ENCODE data around the gene CCL20.
"Not testable (repeated sequence)": the region's sequence is repeated elsewhere in the genome, so short reads cannot be mapped to it uniquely, and the experiment has no call there.

The CCL20 gene

DNA sequence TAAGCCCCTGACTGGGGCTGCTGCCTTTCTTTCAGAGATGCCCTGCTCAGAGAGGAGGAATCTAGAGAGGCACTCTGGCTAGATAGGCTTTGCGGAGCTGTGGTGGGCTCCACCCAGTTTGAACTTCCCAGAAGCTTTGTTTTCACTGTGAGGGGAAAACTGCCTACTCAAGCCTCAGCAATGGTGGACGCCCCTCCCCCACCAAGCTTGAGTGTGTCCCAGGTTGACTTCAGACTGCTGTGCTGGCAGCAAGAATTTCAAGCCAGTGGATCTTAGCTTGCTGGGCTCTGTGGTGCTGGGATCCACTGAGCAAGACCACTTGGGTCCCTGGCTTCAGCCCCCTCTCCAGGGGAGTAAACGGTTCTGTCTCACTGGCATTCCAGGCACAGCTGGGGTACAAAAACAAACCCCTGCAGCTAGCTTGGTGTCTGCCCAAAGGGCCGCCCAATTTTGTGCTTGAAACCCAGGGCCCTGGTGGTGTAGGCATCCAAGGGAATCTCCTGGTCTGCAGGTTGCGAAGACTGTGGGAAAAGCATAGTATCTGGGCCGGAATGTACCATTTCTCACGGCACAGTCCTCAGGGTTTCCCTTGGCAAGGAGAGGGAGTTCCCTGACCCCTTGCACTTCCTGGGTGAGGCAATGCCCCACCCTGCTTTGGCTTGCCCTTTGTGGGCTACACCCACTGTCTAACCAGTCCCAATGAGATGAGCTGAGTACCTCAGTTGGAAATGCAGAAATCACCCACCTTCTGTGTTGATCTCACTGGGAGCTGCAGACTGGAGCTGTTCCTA is 25.9 kb downstream of the CCL20 start:
- not testable (repeated sequence) for DNase-seq

- DNase-seq, result no peak
Measured at GRCh38 chr2:227846831-227847230, 33.2 kb downstream of the CCL20 start.

- DNase-seq, result no peak
Measured at GRCh38 chr2:227848146-227848545, 34.5 kb downstream of the CCL20 start.

GRCh38 chr2:227848586-227848985 is 34.9 kb downstream of the CCL20 start:
- no peak for DNase-seq

- DNase-seq, result no peak
Measured at GRCh38 chr2:227849906-227850305, 36.3 kb downstream of the CCL20 start.

- DNase-seq, result no peak
Measured at GRCh38 chr2:227853204-227853629, 39.6 kb downstream of the CCL20 start.

DNA sequence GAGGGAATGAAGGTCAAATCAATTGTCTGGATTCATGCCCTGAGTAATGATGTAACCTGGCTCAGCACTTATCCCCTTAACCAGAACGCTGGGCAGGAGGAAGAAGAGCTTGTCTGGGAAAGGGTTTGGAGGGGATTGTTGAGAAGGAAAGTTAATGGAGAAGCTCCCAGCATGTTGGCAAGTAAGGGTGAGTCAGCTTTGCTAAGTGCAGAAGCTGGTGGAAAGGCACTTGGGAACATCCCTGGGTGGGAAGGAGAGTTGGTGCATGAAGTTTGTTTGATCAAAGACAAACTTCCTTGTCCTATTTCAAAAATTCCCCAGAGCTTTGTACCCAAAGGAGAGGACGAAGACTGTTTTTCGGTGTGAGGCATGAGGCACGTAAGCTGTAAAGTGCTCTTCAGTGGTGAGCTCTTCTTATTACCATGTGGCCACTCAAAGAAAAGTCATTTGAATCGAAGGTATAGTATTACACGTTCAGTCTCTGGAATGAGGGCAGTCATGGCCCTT is 40.2 kb downstream of the CCL20 start:
- no peak for DNase-seq

DNA sequence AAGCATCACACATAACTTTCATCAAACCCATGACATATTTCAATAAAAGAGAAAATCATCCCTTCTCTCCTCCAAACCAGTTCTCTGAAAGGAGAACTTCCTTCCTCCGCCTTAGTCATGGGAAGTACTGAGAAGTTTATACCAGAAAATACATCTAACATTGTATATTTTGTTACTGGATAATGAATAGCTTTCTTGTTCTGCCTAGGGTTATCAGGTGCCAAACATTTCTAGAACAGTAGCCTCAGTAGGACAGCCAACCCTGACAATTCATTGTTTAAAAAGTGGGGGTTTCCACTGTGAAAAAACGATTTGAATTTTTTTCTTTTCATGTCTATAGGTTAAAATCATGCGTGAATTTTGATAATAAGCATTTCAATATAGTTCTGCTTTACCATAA is 41.8 kb downstream of the CCL20 start:
- DNase-seq, result no peak

GRCh38 chr2:227856697-227857096 is 43.1 kb downstream of the CCL20 start:
- DNase-seq, result no peak

GRCh38 chr2:227860221-227860641 is 46.6 kb downstream of the CCL20 start:
- DNase-seq, result no peak

GRCh38 chr2:227861011-227861410 is 47.4 kb downstream of the CCL20 start:
- no peak for DNase-seq

- DNase-seq, result no peak
Measured at GRCh38 chr2:227862227-227862740, 48.6 kb downstream of the CCL20 start.

DNA sequence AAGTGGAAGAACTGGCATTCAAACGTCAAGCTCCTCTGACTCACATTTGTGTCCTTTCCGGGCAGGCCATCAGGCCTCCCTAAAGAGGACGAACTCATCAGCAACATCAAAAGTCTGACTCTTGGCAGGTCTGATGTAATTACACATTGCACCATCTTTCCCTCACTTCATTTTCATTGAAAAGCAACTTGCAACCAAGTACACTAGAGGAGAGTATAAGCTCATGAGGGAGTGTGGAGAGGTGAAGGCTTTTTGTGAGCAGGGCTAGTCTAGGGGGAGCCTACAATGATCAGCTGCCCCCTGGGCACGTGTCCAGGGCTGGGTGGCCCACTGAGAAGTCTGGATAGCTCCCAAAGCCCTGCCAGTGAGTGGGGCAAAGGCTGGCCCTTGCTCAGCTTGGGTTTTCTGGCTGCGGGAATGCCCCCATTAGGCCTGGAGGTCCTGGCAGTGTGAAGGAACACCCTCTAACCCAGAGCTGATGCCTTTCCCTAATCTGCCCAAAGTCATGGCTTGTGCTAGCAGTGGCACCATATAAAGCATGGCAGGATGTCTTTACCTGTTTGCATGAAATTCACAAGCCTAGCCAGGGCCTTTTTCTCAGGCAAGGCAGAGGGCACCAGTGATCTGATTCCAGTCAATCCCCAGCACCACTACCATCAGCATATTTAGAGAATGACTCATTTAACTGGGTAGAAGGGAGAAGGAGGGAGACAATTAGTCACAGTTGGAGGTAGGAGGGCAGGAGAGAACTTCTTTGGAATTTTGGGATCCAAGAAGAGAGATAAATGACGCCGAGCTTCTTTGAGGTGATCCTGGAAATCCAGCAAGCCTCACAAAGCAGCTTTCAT is 49.3 kb downstream of the CCL20 start:
- DNase-seq, result no peak

DNA sequence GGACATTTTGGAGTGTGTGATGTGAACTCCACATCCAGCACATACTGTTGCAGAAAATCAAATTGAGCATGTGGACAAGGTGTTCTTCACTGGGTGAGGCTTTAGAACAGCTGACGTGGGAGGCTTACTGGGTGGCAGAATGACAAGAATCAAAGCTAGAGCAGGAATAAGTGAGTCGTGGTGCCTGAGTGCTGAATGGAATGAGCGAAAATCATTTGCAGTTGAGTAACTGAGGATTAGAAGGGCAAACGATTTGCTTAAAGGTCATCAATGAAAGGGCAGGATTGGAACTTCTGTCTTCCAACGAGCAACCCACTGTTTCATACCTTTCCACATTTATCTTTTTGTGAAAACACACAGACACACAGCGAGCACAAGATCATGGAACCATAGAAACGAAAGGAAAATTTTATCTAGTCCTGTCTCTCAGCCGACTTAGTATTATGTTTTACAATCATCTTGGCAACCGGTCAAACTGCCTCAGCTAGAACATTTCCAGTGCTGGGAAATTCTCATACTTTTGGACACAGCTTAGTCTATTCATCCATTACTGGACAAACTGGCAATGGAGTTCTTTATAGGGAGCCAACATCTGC is 50.6 kb downstream of the CCL20 start:
- DNase-seq, result no peak

GRCh38 chr2:227865291-227865690 is 51.6 kb downstream of the CCL20 start:
- DNase-seq, result no peak
